Choroid plexus epithelial cell (primary cell): ENCODE results near the gene GALNT17.

ENCODE experiments used
- DNase-seq: peaks from one replicate; pipeline ENCODE4 v3.0.0-alpha.2; 2010; ENCODE audit warnings: low read depth
- H3K4me3 ChIP-seq: 2 replicates; pipeline ENCODE4 v1.5.1; 2011; ENCODE audit warnings: low read depth, mild to moderate bottlenecking, control low read depth, low read length, moderate library complexity
- TF ChIP-seq, protein P1 (sequence below): conservative IDR thresholded peaks from 2 replicates; pipeline ENCODE4 v1.5.1; 2011; ENCODE audit warnings: low read depth, mild to moderate bottlenecking, control low read depth, inconsistent platforms, low read length, moderate library complexity

The GALNT17 gene

DNA sequence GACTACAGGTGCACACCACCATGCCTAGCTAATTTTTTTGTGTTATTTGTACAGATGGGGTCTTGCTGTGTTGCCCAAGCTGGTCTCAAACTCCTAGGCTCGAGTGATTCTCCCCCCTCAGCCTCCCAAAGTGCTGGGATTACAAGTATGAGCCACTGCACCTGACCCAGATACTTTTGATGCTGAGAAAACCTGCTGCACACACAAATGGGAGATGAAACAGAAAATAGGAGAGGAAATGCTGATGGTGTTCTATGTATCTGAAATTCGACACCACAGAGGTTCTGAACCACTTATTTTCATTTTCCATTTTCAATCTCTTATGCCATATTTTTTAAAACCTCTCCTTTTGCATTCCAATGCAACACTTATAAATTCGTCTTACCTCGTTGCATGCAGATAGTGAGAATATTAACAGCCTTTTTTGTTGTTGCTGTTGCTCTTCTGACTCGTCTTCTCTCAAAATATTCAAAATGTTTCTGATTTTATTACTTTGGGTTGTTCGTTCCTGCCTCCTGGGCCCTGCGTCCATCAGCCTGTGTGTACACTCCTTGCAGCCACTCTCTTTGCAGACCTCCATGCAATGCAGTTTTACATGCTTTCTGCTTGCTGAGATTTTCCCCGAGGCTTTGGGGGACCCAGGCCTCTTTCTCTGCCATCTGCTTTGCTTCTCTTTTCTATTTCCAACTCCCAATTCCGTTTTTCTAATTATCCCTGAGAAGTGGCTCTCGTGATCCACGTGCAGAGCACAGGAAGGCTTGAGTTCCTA lies 556.1 kb downstream of the GALNT17 start:
- no peak overlapping the region for H3K4me3 ChIP-seq
- TF ChIP-seq, protein P1, sequence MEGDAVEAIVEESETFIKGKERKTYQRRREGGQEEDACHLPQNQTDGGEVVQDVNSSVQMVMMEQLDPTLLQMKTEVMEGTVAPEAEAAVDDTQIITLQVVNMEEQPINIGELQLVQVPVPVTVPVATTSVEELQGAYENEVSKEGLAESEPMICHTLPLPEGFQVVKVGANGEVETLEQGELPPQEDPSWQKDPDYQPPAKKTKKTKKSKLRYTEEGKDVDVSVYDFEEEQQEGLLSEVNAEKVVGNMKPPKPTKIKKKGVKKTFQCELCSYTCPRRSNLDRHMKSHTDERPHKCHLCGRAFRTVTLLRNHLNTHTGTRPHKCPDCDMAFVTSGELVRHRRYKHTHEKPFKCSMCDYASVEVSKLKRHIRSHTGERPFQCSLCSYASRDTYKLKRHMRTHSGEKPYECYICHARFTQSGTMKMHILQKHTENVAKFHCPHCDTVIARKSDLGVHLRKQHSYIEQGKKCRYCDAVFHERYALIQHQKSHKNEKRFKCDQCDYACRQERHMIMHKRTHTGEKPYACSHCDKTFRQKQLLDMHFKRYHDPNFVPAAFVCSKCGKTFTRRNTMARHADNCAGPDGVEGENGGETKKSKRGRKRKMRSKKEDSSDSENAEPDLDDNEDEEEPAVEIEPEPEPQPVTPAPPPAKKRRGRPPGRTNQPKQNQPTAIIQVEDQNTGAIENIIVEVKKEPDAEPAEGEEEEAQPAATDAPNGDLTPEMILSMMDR = no peak
- DNase-seq = no peak

DNA sequence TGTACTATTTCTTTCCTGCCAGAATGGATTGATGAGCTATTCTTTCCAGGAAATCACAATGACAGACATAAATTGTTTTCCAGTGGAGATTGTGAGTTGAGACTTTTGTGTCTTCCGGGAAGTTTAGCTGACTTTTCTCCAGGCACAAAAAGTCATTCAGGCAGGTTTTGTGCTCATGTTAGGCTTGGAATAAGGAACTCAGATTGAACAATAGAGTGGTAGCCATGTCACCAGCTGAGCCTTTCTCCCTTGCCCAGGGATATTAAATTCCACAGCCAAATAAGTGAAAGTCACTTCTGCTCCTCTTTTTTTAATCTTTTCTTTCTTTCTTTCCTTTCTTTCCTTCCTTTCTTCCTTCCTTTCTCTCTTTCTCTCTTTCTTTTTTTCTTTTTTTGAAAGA lies 559.6 kb downstream of the GALNT17 start:
- no peak for DNase-seq

DNA sequence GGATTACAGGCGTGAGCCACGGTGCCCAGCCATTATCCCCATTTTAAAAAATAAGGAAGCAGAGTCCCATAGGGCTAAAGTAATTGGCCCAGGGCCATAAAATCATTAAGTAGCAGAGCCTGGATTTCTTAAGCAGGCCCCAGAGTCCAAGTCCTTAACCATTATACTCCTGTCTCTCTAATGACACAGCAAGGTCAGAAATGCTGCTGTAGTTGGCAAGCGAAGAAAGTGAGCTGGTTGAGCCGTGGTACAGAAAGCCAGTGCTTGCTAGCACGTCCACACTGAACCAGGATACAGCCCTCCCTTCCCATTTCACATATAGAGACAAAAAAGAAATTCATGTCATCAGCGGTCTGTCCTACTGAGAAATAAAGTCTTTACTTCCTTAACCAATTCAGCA lies 562.7 kb downstream of the GALNT17 start:
- no peak for DNase-seq
- TF ChIP-seq, protein P1 = no peak
- no peak overlapping the region for H3K4me3 ChIP-seq

More for the DNA sequence above, 559.6 kb downstream of the GALNT17 start:
- no peak overlapping the region for H3K4me3 ChIP-seq
- TF ChIP-seq, protein P1 = no peak

DNA sequence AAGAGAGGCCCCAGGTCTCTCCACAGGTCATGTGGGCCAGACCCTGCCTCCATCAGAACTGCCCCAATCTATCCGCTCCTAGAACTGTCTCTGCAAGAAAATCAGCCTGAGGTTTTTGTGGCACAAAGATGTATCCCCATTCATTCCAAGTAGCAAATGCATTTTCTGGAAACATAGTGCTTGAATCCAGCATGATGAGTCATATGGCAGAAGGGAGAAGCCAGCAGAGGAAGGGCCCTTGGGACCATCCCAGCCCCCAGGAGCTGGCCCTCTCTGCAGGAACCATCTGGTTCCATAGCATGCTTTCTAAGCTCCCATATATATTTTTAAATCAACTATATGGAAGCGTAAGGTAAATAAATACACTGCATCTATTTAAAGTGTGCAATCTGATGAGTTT lies 563.2 kb downstream of the GALNT17 start:
- TF ChIP-seq, protein P1 = no peak
- no peak for DNase-seq

DNA sequence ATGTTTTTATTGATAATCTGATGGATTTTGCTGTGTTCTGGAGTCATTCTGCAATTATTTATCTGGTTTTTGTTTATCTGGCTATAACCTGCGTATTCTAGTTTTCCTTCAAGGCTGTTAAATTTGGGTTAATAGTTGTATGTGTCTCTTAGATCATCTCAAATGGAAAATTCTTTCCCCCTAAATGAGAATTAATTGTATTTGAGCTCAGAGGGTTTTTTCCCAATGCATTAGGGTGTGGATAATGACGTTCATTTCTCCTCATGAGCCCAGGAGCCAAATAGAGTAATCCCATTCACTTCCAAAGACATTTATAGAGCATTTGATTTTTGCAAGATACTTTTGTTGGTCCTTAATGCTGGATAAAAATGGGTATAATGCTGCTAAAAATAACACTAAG lies 564.6 kb downstream of the GALNT17 start:
- TF ChIP-seq, protein P1 = no peak
- H3K4me3 ChIP-seq = no peak overlapping the region
- no peak for DNase-seq

More for the DNA sequence above, 563.2 kb downstream of the GALNT17 start:
- H3K4me3 ChIP-seq = no peak overlapping the region

DNA sequence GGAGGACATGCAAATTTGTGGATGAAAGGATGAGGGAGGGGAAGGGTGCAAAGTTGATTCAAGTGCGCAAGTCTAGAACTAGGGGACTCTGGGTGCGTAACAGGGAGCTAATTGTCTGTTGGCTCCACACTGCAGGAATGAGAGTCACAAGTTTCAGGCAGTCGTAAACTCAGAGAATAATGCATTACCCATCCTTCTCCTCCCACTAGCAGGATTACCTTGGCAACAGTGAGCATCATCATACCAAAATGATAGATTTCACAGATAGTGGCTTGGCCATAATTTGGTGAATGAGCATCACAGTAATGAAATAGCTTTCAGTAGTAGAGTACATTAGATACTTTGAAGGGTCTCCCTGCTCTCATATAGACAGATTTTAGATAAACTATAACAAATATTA lies 565.5 kb downstream of the GALNT17 start:
- DNase-seq = no peak
- TF ChIP-seq, protein P1 = no peak
- H3K4me3 ChIP-seq = no peak overlapping the region

DNA sequence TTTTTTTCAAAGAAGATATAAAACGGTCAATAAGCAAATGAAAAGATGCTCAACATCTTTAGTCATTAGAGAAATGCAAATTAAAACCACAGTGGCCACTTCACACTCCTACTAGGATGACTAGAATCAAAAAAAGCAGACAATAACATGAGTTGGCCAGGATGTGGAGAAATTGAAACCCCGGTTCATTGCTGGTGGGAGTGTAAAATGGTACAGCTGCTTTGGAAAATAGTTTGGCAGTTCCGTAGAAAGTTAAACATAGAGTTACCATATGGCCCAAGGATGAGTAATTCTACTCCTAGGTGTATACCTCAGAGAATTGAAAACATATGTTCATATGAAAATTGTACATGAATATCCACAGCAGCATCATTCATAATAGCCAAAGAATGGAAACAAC lies 573.3 kb downstream of the GALNT17 start:
- TF ChIP-seq, protein P1 = no peak
- DNase-seq = no peak
- H3K4me3 ChIP-seq = no peak overlapping the region
